Psoas muscle (tissue), 8 donors: ENCODE measurements around the gene RHAG. TPM values are rescaled to one million over a fixed set of nuclear protein-coding genes. Genes with fewer than 3 reads are reported as not detected.

Source experiments
- ATAC-seq, 4 donors: fragments of 200-7000 bp; cut with Tn5 transposase; one replicate each; pipeline ENCODE4 v1.9.1; 2020; ENCODE audit warnings: moderate library complexity in 3 of 4, mild to moderate bottlenecking in 2 of 4
- DNase-seq, 2 donors: peaks; one replicate each; pipeline ENCODE4 v3.0.0-alpha.2; 2020
- H3K27ac ChIP-seq: fragments of 200-600 bp; one replicate; pipeline ENCODE4 v1.8.0; 2022
- H3K27me3 ChIP-seq, 3 donors: fragments of 200-600 bp in 1 of 3; one replicate each; pipeline versions ENCODE4 v1.6.1 to v1.8.0; 2013 to 2022; ENCODE audit warnings: low read length in 2 of 3, mild to moderate bottlenecking in 2 of 3, moderate library complexity in 1 of 3; ENCODE audit not compliant: insufficient read depth in 3 of 3
- H3K36me3 ChIP-seq, 2 donors: fragments of 200-600 bp in 1 of 2; one replicate each; pipeline versions ENCODE4 v1.6.1 to v1.8.0; 2013 to 2022; ENCODE audit warnings: low read depth in 1 of 2, mild to moderate bottlenecking in 1 of 2, moderate library complexity in 1 of 2; ENCODE audit not compliant: insufficient read depth in 1 of 2
- H3K4me1 ChIP-seq: fragments of 200-600 bp; one replicate; pipeline ENCODE4 v1.8.0; 2022
- H3K4me3 ChIP-seq: fragments of 200-600 bp; one replicate; pipeline ENCODE4 v1.8.0; 2022; ENCODE audit warnings: mild to moderate bottlenecking
- H3K9me3 ChIP-seq: fragments of 200-600 bp; one replicate; pipeline ENCODE4 v1.8.0; 2022
- CTCF ChIP-seq: fragments of 200-600 bp; IDR thresholded peaks from one replicate; pipeline ENCODE4 v1.8.0; 2022; ENCODE audit warnings: antibody characterized with exemption
- WGBS, 3 donors: extraction: QIAGEN DNeasy Blood & Tissue Kit; methylation state at CpG; one replicate each; pipeline versions ENCODE4 v1.1.6 to v1.1.7; 2013; 5-methylcytosine and 5-hydroxymethylcytosine counted together
- intact Hi-C, 2 donors: fragments of 100-400 bp; cut with DNase I; formaldehyde crosslinking; loops; one replicate each; pipeline versions ENCODE4 v1.11.0 to v1.14.2; 2022
- polyA plus RNA-seq, 3 donors: library from polyadenylated mRNA; stranded (reverse); fragments of 200-250 nt; gene quantifications; one replicate each; pipeline ENCODE4 v1.2.3, GENCODE V29; 2013
- total RNA-seq, 4 donors: library from RNA; stranded (reverse); fragmentation: NEBNext Ultra II Directional in 2 of 4; extraction: Animal tissue kit (Norgen Biotek cat#: 25700) in 2 of 4; gene quantifications; one replicate each; pipeline versions ENCODE4 v1.2.1 to v1.2.4, GENCODE V29; 2021 to 2023
- donor health status: healthy with polysubstance abuse.
- donor health status: DM: no; HTN: no; CAD: no; lungs with moderate emphysema.
- donor health status: Bipolar disorder and iron deficiency.
- donor health status: healthy.
- donor health status: DM: yes; HTN: yes; CAD: no.
- donor health status: DM: no; HTN: no; CAD: no.
- donor health status: DM: no; HTN: no; CAD: no.
- donor health status: DM: yes; HTN: yes; CAD: no.

RHAG gene
- total and polyA plus RNA-seq, 7 donors, result 0.04 TPM; not detected in 6

GRCh38 chr6:49648036-49648435 is 11.4 kb upstream of the RHAG start:
- no peak for ATAC-seq
- H3K36me3 ChIP-seq, result no peaks in the 10 kb centered on the region
- no peak for TF ChIP-seq CTCF
- H3K9me3 ChIP-seq, result no peaks in the 10 kb centered on the region
- DNase-seq, result no peak
- H3K4me3 ChIP-seq, result no peak overlapping the region
- no peak overlapping the region for H3K27ac ChIP-seq
- no peaks in the 10 kb centered on the region for H3K27me3 ChIP-seq
- intact Hi-C loops, result no loop called here
- no peaks in the 10 kb centered on the region for H3K4me1 ChIP-seq

GRCh38 chr6:49647476-49647875 is 10.8 kb upstream of the RHAG start:
- WGBS, 3 donors, result 88 to 92% (median 91%) methylated on average over 2 of the region's 2 CpGs
- no peak for ATAC-seq
- no peaks in the 10 kb centered on the region for H3K4me1 ChIP-seq

GRCh38 chr6:49646942-49647341 is 10.3 kb upstream of the RHAG start:
- 69 to 84% (median 81%) methylated on average over 4 of the region's 4 CpGs for WGBS, 3 donors
- no peak for DNase-seq
- no peak for TF ChIP-seq CTCF

More at GRCh38 chr6:49647476-49647875, 10.8 kb upstream of the RHAG start:
- H3K27me3 ChIP-seq, result no peaks in the 10 kb centered on the region
- DNase-seq, result no peak
- no peak overlapping the region for H3K27ac ChIP-seq
- H3K4me3 ChIP-seq, result no peak overlapping the region
- TF ChIP-seq CTCF, result no peak
- no peaks in the 10 kb centered on the region for H3K9me3 ChIP-seq
- intact Hi-C loops, result no loop called here
- H3K36me3 ChIP-seq, result no peaks in the 10 kb centered on the region

GRCh38 chr6:49646130-49646824 is 9.6 kb upstream of the RHAG start:
- H3K4me3 ChIP-seq, result no peak overlapping the region
- ATAC-seq (no peak), DNase-seq (no peak)
- no peaks in the 10 kb centered on the region for H3K4me1 ChIP-seq
- no peak overlapping the region for H3K27ac ChIP-seq
- TF ChIP-seq CTCF, result no peak
- H3K27me3 ChIP-seq, result no peaks in the 10 kb centered on the region
- 88 to 94% (median 89%) methylated on average over 3 of the region's 3 CpGs for WGBS, 3 donors
- intact Hi-C loops, result no loop called here
- H3K36me3 ChIP-seq, result no peaks in the 10 kb centered on the region
- no peaks in the 10 kb centered on the region for H3K9me3 ChIP-seq

More at GRCh38 chr6:49646942-49647341, 10.3 kb upstream of the RHAG start:
- H3K4me3 ChIP-seq, result no peak overlapping the region
- no peak overlapping the region for H3K27ac ChIP-seq
- no peak for ATAC-seq
- H3K4me1 ChIP-seq, result no peaks in the 10 kb centered on the region
- no peaks in the 10 kb centered on the region for H3K36me3 ChIP-seq
- intact Hi-C loops, result no loop called here
- no peaks in the 10 kb centered on the region for H3K9me3 ChIP-seq
- no peaks in the 10 kb centered on the region for H3K27me3 ChIP-seq

GRCh38 chr6:49645139-49645538 is 8.5 kb upstream of the RHAG start:
- no peak for TF ChIP-seq CTCF
- no peak overlapping the region for H3K27ac ChIP-seq
- H3K4me1 ChIP-seq, result no peaks in the 10 kb centered on the region
- H3K36me3 ChIP-seq, result no peaks in the 10 kb centered on the region
- 70 to 92% (median 73%) methylated on average over 3 of the region's 3 CpGs for WGBS, 3 donors
- H3K4me3 ChIP-seq, result no peak overlapping the region
- no peaks in the 10 kb centered on the region for H3K9me3 ChIP-seq
- intact Hi-C loops, result no loop called here
- DNase-seq (no peak), ATAC-seq (no peak)
- H3K27me3 ChIP-seq, result no peaks in the 10 kb centered on the region
